GM13976 (cell line): Measurements from ENCODE around the gene CRB3.
"Not testable (repeated sequence)": the region's sequence is repeated elsewhere in the genome, so short reads cannot be mapped to it uniquely, and the experiment has no call there.

Source experiments
- DNase-seq: peaks from one replicate; pipeline ENCODE4 v3.0.0; 2012; ENCODE audit warnings: low spot score
- in situ Hi-C: fragments of 300-500 bp; cut with MboI; formaldehyde crosslinking; loops from one replicate; pipeline ENCODE4 v1.12.0; 2022; ENCODE audit warnings: low sequenced_read_pairs, mixed read lengths, inconsistent platforms; ENCODE audit not compliant: unreplicated experiment
- TF ChIP-seq, protein P1 (sequence below): IDR thresholded peaks from 2 replicates; pipeline ENCODE4 v1.5.1; 2012; ENCODE audit warnings: borderline replicate concordance, mild to moderate bottlenecking; ENCODE audit not compliant: insufficient read depth; ENCODE audit errors: extremely low read depth, missing control alignments, control extremely low read depth

CRB3 gene

GRCh38 chr19:6498294-6499036 lies 34.4 kb downstream of the CRB3 start:
- TF ChIP-seq, protein P1, sequence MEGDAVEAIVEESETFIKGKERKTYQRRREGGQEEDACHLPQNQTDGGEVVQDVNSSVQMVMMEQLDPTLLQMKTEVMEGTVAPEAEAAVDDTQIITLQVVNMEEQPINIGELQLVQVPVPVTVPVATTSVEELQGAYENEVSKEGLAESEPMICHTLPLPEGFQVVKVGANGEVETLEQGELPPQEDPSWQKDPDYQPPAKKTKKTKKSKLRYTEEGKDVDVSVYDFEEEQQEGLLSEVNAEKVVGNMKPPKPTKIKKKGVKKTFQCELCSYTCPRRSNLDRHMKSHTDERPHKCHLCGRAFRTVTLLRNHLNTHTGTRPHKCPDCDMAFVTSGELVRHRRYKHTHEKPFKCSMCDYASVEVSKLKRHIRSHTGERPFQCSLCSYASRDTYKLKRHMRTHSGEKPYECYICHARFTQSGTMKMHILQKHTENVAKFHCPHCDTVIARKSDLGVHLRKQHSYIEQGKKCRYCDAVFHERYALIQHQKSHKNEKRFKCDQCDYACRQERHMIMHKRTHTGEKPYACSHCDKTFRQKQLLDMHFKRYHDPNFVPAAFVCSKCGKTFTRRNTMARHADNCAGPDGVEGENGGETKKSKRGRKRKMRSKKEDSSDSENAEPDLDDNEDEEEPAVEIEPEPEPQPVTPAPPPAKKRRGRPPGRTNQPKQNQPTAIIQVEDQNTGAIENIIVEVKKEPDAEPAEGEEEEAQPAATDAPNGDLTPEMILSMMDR: no peak
- in situ Hi-C loops: no loop called here
- DNase-seq: peak; percentile 12

DNA sequence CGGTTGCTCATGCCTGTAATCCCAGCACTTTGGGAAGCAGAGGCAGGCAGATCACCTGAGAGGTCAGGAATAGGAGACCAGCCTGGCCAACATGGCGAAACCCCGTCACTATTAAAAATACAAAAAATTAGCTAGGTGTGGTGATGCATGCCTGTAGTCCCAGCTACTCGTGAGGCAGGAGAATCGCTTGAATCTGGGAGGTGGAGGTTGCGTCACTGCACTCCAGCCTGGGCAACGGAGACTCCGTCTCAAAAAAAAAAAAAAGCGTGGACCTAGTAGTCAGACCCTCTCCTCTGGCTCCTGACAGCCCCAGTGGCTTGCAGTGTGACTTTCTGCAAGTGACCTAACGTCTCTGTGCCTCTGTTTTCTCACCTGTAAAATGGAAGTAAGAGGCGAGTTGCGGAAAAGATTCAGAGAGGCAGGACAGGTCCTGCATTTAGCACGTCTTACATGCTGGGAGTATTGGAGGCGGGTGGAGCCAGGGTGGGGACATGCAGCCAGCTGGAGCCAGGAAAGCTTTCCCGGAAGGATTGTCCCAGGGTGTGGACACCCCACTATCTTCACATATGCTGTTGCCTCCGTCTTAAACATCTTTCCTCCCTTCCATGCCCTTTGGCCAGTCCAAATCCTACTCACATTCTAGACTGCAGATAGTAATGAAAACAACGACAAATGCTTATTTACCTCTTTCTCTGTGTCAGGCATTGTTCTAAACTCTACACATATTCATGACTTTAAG lies 35.1 kb downstream of the CRB3 start:
- in situ Hi-C loops: no loop called here
- TF ChIP-seq, protein P1: no peak
- DNase-seq: no peak

DNA sequence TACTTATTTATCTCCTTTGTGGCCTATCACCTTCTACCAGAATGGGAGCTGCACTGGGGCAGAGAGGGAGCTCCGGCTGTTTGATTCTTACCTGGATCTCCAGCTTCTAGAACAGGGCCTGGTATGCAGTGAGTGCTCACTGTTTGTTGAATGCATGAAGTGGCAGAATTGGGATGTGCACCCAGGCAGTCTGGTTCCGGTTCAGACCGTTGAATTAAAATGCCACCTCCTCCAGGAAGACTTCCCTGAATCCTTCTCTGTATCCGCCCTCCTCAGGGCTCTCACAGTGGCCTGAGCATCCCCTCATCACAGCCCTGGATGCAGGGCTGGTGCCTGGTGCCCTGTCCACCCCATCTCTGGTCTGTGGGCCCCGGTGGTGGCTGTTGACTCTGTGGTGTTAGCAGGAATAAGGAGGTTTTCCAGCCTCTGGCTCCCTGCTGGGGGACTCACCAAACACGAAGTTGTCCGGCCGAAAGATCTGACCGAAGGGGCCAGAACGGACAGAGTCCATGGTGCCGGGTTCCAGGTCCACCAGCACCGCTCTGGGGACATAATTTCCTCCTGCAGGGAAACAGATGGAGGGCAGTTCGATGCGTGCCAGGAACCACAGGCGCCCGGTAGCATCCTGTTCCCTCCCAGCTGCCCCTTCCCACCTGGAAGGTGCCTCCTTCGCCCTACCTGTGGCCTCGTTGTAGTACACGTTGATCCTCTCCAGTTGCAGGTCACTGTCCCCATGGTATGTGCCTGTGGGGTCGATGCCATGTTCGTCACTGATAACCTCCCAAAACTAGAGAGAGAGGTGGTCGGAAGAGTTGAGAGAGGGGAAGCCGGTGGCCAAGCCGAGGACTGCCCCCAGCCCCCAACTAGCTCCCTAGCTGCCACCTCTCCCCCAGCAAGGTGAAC lies 37.0 kb downstream of the CRB3 start:
- TF ChIP-seq, protein P1: no peak
- no peak for DNase-seq
- in situ Hi-C loops: loop anchor here (25.0 kb wide), 1 partner anchor 361 kb away; no protein-coding TSS in a partner anchor

GRCh38 chr19:6501740-6502648 lies 37.9 kb downstream of the CRB3 start, which contains the start of gene TUBB4A:
Gene TUBB4A, minus strand, starts transcription at chr19:6502309. Its CDS starts 97 bp downstream, at chr19:6502212.
- in situ Hi-C loops: loop anchor here (25.0 kb wide), 1 partner anchor 360 kb away; no protein-coding TSS in a partner anchor
- DNase-seq: peak; percentile 88
- TF ChIP-seq, protein P1: peak; percentile 2

DNA sequence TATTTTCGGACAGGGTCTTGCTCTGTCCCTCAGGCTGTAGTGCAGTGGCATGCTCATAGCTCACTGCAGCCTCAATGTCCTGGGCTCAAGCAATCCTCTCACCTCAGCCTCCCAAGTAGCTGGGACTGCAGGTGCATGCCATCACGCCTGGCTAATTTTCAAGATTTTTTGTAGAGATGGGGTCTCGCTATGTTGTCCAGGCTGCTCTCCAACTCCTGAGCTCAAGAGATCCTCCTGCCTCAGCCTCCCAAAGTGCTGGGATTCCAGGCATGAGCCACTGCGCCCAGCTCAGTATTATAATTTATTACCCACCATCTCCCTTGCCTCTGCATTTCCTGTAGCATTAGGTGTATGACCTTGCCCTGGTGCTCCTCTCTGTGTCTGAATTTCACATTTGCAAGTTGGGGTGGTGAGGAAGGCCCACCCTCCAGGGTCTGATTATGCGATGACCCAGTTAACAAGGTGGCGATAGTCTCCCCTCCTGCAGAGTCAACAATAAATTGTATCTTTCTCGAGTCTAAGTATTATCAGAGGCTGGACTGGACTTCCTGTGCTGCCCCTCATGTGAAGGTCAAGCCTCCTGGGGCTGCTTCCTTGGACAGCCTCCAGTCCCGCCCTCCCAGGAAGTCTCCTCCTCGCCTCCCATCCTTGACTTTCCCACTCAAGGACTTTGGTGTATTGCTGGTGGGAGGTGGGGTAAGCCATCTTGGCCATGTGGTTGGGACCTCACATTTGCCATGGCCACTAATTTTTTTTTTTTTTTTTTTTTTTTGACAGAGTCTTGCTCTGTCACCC lies 39.5 kb downstream of the CRB3 start:
- in situ Hi-C loops: loop anchor here (25.0 kb wide), 1 partner anchor 359 kb away; no protein-coding TSS in a partner anchor
- TF ChIP-seq, protein P1: no peak
- DNase-seq: no peak

- in situ Hi-C loops: loop anchor here (25.0 kb wide), 1 partner anchor 354 kb away; no protein-coding TSS in a partner anchor
- not testable (repeated sequence) for DNase-seq
Measured at GRCh38 chr19:6508028-6508771, 44.1 kb downstream of the CRB3 start.
